Measurements from ENCODE around the gene MGP. TPM values are rescaled to one million over a fixed set of nuclear protein-coding genes. Genes with fewer than 3 reads are reported as not detected.

Gene MGP
- total and polyA plus RNA-seq, 2 of the 4 experiments (the other 2 are of a cell fraction) = 1.4 to 2.7 TPM

GRCh38 chr12:14834509-14834908 lies 51.1 kb downstream of the MGP start:
- Histone ChIP-seq H2BK120ac (ENCODE audit: low read depth, low read length) (no peak overlapping the region), H3K4me1 (ENCODE audit: control insufficient read depth, insufficient read depth, low read length) (peaks cover 2% of the 10 kb centered on the region; the same call in 1 of the 2 replicates), H4K8ac (ENCODE audit: low read depth in 2 of 2, low read length in 2 of 2) (no peak overlapping the region), H3K4ac (ENCODE audit: low read depth, low read length) (no peak overlapping the region), H3K14ac (replicated peaks; ENCODE audit: low read depth, low read length) (no peak overlapping the region), H3K56ac (ENCODE audit: extremely low read depth, insufficient read depth, low read length) (no peak overlapping the region), H3K9me1 (ENCODE audit: insufficient read depth, low read length) (peaks cover 3% of the 10 kb centered on the region), H4K5ac (ENCODE audit: low read depth, low read length) (no peak overlapping the region), H3K79me1 (ENCODE audit: low read depth in 1 of 2, low read length in 2 of 2) (no peaks in the 10 kb centered on the region), H3K36me3 (ENCODE audit: control insufficient read depth, insufficient read depth, low read length) (no peaks in the 10 kb centered on the region), H2AK5ac (ENCODE audit: low read depth, low read length) (no peak overlapping the region), H3K4me2 (ENCODE audit: low read depth, low read length) (no peak overlapping the region), H2BK20ac (ENCODE audit: low read depth, low read length) (no peak overlapping the region), H3K27me3 (ENCODE audit: control insufficient read depth, insufficient read depth, low read length) (no peaks in the 10 kb centered on the region), H4K20me1 (ENCODE audit: insufficient read depth, low read length) (peaks cover 4% of the 10 kb centered on the region), H2BK15ac (ENCODE audit: low read depth, low read length) (no peak overlapping the region), H3K4me3 (ENCODE audit: insufficient read depth, low read depth, low read length) (no peak overlapping the region), H3K27ac (ENCODE audit: insufficient read depth, low read length) (no peak overlapping the region), H2BK5ac (ENCODE audit: low read depth, low read length, poor library complexity, severe bottlenecking) (no peak overlapping the region), H3K18ac (ENCODE audit: low read depth, low read length) (no peak overlapping the region), H3K23ac (ENCODE audit: low read depth, low read length) (no peak overlapping the region), H3K9ac (ENCODE audit: low read depth, low read length) (no peak overlapping the region), H4K91ac (ENCODE audit: insufficient read depth, low read depth, low read length) (no peak overlapping the region), H2AK9ac (replicated peaks; ENCODE audit: low read depth, low read length, poor library complexity) (no peak overlapping the region), H3K9me3 (ENCODE audit: control insufficient read depth, insufficient read depth, low read length) (no peaks in the 10 kb centered on the region), H2AFZ (replicated peaks; ENCODE audit: low read length, poor library complexity) (no peak overlapping the region)
- CTCF ChIA-PET = no interaction called here
- dilution Hi-C loops (cut with HindIII; ENCODE audit: low sequenced_read_pairs, unreplicated experiment) (no loop called here), intact Hi-C loops (cut with micrococcal nuclease) (no loop called here), in situ Hi-C loops (cut with MboI; ENCODE audit: low sequenced_read_pairs) (no loop called here)
- ATAC-seq (ENCODE audit: low read depth) (no peak), DNase-seq (no peak)
- BruUV-seq (replicated peaks) = no TSS peak
- TF ChIP-seq FOS (IDR thresholded peaks at IDR 0.05; ENCODE audit: low read depth, low read length) (no peak), MXI1 (IDR thresholded peaks at IDR 0.05; ENCODE audit: borderline replicate concordance, low read depth, low read length) (no peak), RAD21 (IDR thresholded peaks at IDR 0.05; ENCODE audit: low read length) (no peak), CEBPB (IDR thresholded peaks at IDR 0.05; ENCODE audit: low read depth, low read length) (no peak), USF2 (IDR thresholded peaks at IDR 0.05; ENCODE audit: low read depth, low read length) (no peak), RCOR1 (IDR thresholded peaks at IDR 0.05; ENCODE audit: insufficient replicate concordance, low read length) (no peak), CHD1 (IDR thresholded peaks at IDR 0.05; ENCODE audit: low read depth, low read length) (no peak), MAFK (IDR thresholded peaks at IDR 0.05; ENCODE audit: low read depth, low read length) (no peak)
- POLR2A ChIA-PET (ENCODE audit: unreplicated experiment) = no interaction called here

All from IMR-90 (cell line).